Measurements from ENCODE around the gene LDHD. TPM values are rescaled to one million over a fixed set of nuclear protein-coding genes. Genes with fewer than 3 reads are reported as not detected.

LDHD gene
- polyA plus RNA-seq, 3 donors, result 3.7 to 6.3 (median 5.4) TPM

DNA sequence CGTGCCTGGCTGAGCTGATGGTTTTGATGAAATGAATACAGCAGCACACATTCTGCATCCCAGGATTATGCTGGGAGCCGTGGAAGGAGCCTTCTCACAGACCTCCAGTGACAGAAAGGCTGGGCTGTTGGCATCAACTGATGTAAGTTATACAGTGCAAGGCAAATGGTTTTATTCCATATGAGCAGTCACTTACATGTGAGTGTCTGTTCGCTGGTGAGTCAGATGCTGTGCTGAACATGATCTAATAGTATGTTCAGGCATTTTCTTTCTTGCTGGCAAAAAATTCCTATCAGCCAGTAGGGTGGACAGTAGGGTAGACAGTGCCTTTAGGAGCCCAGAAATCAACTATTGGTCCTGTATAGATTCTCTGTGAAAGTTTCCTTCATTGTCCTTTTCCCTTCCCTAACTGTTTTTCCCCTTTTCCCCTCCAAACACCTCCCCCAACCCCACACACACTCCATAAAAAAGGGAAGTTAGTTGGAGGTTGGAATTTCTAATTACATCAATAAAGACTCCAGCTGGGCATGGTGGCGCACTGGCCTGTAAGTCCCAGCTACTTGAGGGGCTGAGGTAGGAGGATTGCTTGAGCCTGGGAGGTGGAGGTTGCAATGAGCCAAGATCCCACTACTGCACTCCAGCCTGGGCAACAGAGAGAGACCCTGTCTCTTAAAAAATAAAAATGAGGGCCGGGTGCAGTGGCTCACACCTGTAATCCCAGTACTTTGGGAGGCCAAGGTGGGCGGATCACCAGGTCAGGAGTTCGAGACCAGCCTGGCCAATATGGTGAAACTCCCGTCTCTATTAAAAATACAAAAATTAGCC lies 36.2 kb downstream of the LDHD start:
- Mint-ChIP-seq H3K4me3 (no peak overlapping the region), H3K27me3 (ENCODE audit: low read depth in 3 of 3) (peaks cover 0 to 3% (median 2%) of the 10 kb centered on the region in 3 donors), H3K9me3 (peaks cover 0 to 2% (median 0%) of the 10 kb centered on the region in 7 donors), H3K36me3 (peaks cover 7 to 8% of the 10 kb centered on the region in 2 donors), H3K4me1 (peaks cover 32% of the 10 kb centered on the region), H3K27ac (peak overlapping the region in 1 of 7 donors; percentile 30)
- no peak overlapping the region for H3K9ac ChIP-seq (ENCODE audit: insufficient read depth, low read length, poor library complexity, severe bottlenecking)
- H3K4me2 ChIP-seq (replicated peaks; ENCODE audit: extremely low read depth, low read length, poor library complexity, severe bottlenecking), result no peak overlapping the region
- no peak for DNase-seq
- TF ChIP-seq, protein P1, sequence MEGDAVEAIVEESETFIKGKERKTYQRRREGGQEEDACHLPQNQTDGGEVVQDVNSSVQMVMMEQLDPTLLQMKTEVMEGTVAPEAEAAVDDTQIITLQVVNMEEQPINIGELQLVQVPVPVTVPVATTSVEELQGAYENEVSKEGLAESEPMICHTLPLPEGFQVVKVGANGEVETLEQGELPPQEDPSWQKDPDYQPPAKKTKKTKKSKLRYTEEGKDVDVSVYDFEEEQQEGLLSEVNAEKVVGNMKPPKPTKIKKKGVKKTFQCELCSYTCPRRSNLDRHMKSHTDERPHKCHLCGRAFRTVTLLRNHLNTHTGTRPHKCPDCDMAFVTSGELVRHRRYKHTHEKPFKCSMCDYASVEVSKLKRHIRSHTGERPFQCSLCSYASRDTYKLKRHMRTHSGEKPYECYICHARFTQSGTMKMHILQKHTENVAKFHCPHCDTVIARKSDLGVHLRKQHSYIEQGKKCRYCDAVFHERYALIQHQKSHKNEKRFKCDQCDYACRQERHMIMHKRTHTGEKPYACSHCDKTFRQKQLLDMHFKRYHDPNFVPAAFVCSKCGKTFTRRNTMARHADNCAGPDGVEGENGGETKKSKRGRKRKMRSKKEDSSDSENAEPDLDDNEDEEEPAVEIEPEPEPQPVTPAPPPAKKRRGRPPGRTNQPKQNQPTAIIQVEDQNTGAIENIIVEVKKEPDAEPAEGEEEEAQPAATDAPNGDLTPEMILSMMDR (IDR thresholded peaks at IDR 0.05), result no peak
- intact Hi-C loops (cut with micrococcal nuclease), result no loop called here
- peaks cover 4% of the 10 kb centered on the region for H4K20me1 ChIP-seq (ENCODE audit: insufficient read depth, low read length)
- peaks cover 11 to 12% of the 10 kb centered on the region in 2 donors for H3K4me1 ChIP-seq (ENCODE audit: control insufficient read depth in 1 of 2, insufficient read depth in 2 of 2, low read length in 2 of 2)
- H3K27ac ChIP-seq (ENCODE audit: low read depth in 1 of 2, low read length in 2 of 2), result no peak overlapping the region
- peaks cover 42% of the 10 kb centered on the region for H3K79me2 ChIP-seq (ENCODE audit: insufficient read depth, low read length)
- H3K9me3 ChIP-seq (replicated peaks in 1 of 2; ENCODE audit: control insufficient read depth in 1 of 2, insufficient read depth in 1 of 2, low read length in 2 of 2), result no peaks in the 10 kb centered on the region
- H3K27me3 ChIP-seq (ENCODE audit: control insufficient read depth in 2 of 2, insufficient read depth in 2 of 2, low read length in 2 of 2), result no peaks in the 10 kb centered on the region
- 97% methylated on average over 6 of the region's 8 CpGs for WGBS (ENCODE audit: insufficient coverage)
- H2AFZ ChIP-seq (ENCODE audit: insufficient read depth, low read depth, low read length, poor library complexity, severe bottlenecking), result no peak overlapping the region
- no peaks in the 10 kb centered on the region for H3K36me3 ChIP-seq (replicated peaks in 1 of 2; ENCODE audit: control insufficient read depth in 1 of 2, insufficient read depth in 2 of 2, low read length in 2 of 2)
- H3K4me3 ChIP-seq (replicated peaks in 1 of 3; ENCODE audit: low read depth in 2 of 3, low read length in 3 of 3), result no peak overlapping the region

- Mint-ChIP-seq H3K9me3 (peaks cover 0 to 2% (median 0%) of the 10 kb centered on the region in 7 donors), H3K27me3 (ENCODE audit: low read depth in 3 of 3) (peaks cover 0 to 3% (median 2%) of the 10 kb centered on the region in 3 donors), H3K4me3 (no peak overlapping the region), H3K36me3 (peaks cover 0 to 2% of the 10 kb centered on the region in 2 donors), H3K4me1 (peaks cover 40% of the 10 kb centered on the region), H3K27ac (no peak overlapping the region)
- no peak overlapping the region for H3K9ac ChIP-seq (ENCODE audit: insufficient read depth, low read length, poor library complexity, severe bottlenecking)
- H3K9me3 ChIP-seq (replicated peaks in 1 of 2; ENCODE audit: control insufficient read depth in 1 of 2, insufficient read depth in 1 of 2, low read length in 2 of 2), result no peaks in the 10 kb centered on the region
- H3K36me3 ChIP-seq (replicated peaks in 1 of 2; ENCODE audit: control insufficient read depth in 1 of 2, insufficient read depth in 2 of 2, low read length in 2 of 2), result no peaks in the 10 kb centered on the region
- no peak for DNase-seq
- peaks cover 43% of the 10 kb centered on the region for H3K79me2 ChIP-seq (ENCODE audit: insufficient read depth, low read length)
- H4K20me1 ChIP-seq (ENCODE audit: insufficient read depth, low read length), result peaks cover 8% of the 10 kb centered on the region
- no peak overlapping the region for H2AFZ ChIP-seq (ENCODE audit: insufficient read depth, low read depth, low read length, poor library complexity, severe bottlenecking)
- peaks cover 17 to 22% of the 10 kb centered on the region in 2 donors for H3K4me1 ChIP-seq (ENCODE audit: control insufficient read depth in 1 of 2, insufficient read depth in 2 of 2, low read length in 2 of 2)
- no peaks in the 10 kb centered on the region for H3K27me3 ChIP-seq (ENCODE audit: control insufficient read depth in 2 of 2, insufficient read depth in 2 of 2, low read length in 2 of 2)
- H3K27ac ChIP-seq (ENCODE audit: low read depth in 1 of 2, low read length in 2 of 2), result no peak overlapping the region
- intact Hi-C loops (cut with micrococcal nuclease), result no loop called here
- 96% methylated on average over 5 of the region's 7 CpGs for WGBS (ENCODE audit: insufficient coverage)
- no peak overlapping the region for H3K4me3 ChIP-seq (replicated peaks in 1 of 3; ENCODE audit: low read depth in 2 of 3, low read length in 3 of 3)
- H3K4me2 ChIP-seq (replicated peaks; ENCODE audit: extremely low read depth, low read length, poor library complexity, severe bottlenecking), result no peak overlapping the region
- TF ChIP-seq, protein P1 (IDR thresholded peaks at IDR 0.05), result no peak
Measured at GRCh38 chr16:75079346-75079926, 37.1 kb downstream of the LDHD start.
